Central memory CD8-positive, alpha-beta T cell (primary cell): ENCODE data around the gene SSH3.

ENCODE experiments used
- ATAC-seq: fragments of 150-1000 bp; cut with Tn5 transposase; replicated peaks from 2 replicates; pipeline ENCODE4 v1.10.0; 2022; ENCODE audit warnings: mild to moderate bottlenecking, moderate FRiP score, moderate number of reproducible peaks; ENCODE audit not compliant: poor library complexity, severe bottlenecking; ENCODE audit errors: extremely low read depth
- DNase-seq, 2 donors: peaks; one replicate each; pipeline ENCODE4 v3.0.0; 2021; ENCODE audit warnings: low spot score in 2 of 2
- H3K27ac Mint-ChIP-seq: one replicate; pipeline ENCODE4 v1.8.0; 2022; ENCODE audit warnings: low read depth, mild to moderate bottlenecking, moderate library complexity, mixed read lengths
- H3K27me3 Mint-ChIP-seq: one replicate; pipeline ENCODE4 v1.8.0; 2022; ENCODE audit warnings: mixed read lengths
- H3K36me3 Mint-ChIP-seq: one replicate; pipeline ENCODE4 v1.8.0; 2022; ENCODE audit warnings: mild to moderate bottlenecking, moderate library complexity, mixed read lengths; ENCODE audit not compliant: insufficient read depth
- H3K4me1 Mint-ChIP-seq: one replicate; pipeline ENCODE4 v1.8.0; 2022; ENCODE audit warnings: mixed read lengths
- H3K4me3 Mint-ChIP-seq: one replicate; pipeline ENCODE4 v1.8.0; 2022; ENCODE audit warnings: mild to moderate bottlenecking, moderate library complexity, mixed read lengths
- H3K9me3 Mint-ChIP-seq: one replicate; pipeline ENCODE4 v1.8.0; 2022; ENCODE audit warnings: mixed read lengths

The SSH3 gene

GRCh38 chr11:67356387-67356863 lies 53.1 kb downstream of the SSH3 start:
- H3K4me3 Mint-ChIP-seq = no peak overlapping the region
- H3K4me1 Mint-ChIP-seq = peaks cover 45% of the 10 kb centered on the region
- H3K36me3 Mint-ChIP-seq = peaks cover 7% of the 10 kb centered on the region
- no peaks in the 10 kb centered on the region for H3K27me3 Mint-ChIP-seq
- no peaks in the 10 kb centered on the region for H3K9me3 Mint-ChIP-seq
- no peak for ATAC-seq
- peak overlapping the region; percentile 56 for H3K27ac Mint-ChIP-seq
- no peak for DNase-seq

GRCh38 chr11:67356864-67357561 lies 53.7 kb downstream of the SSH3 start:
- H3K27me3 Mint-ChIP-seq = no peaks in the 10 kb centered on the region
- DNase-seq (peak; percentile 59 to 62), ATAC-seq (no peak)
- H3K27ac Mint-ChIP-seq = peak overlapping the region; percentile 56
- peaks cover 7% of the 10 kb centered on the region for H3K36me3 Mint-ChIP-seq
- peaks cover 47% of the 10 kb centered on the region for H3K4me1 Mint-ChIP-seq
- no peaks in the 10 kb centered on the region for H3K9me3 Mint-ChIP-seq
- H3K4me3 Mint-ChIP-seq = no peak overlapping the region

- DNase-seq = no peak
- Mint-ChIP-seq H3K9me3 (no peaks in the 10 kb centered on the region), H3K4me3 (no peak overlapping the region), H3K4me1 (peaks cover 51% of the 10 kb centered on the region), H3K27me3 (no peaks in the 10 kb centered on the region), H3K36me3 (peaks cover 6% of the 10 kb centered on the region), H3K27ac (no peak overlapping the region)
- ATAC-seq = no peak
These were observed 54.7 kb downstream of the SSH3 start for GRCh38 chr11:67357831-67358670.
